Gastrocnemius medialis (tissue), 4 donors: ENCODE measurements around the gene UNK. TPM values are rescaled to one million over a fixed set of nuclear protein-coding genes. Genes with fewer than 3 reads are reported as not detected.

Experiments used
- ATAC-seq, 2 donors: fragments of 150-250 bp; one replicate each; pipeline ENCODE4 v1.9.1; 2016
- DNase-seq, 2 donors: peaks; one replicate each; pipeline ENCODE4 v3.0.0-alpha.2; 2019
- H3K27ac ChIP-seq, 4 donors: fragments of 200-600 bp; sonication (generic); 1 replicate in 1 of 4; 2 replicates in 3 of 4; pipeline ENCODE4 v1.5.1; 2016 to 2018; ENCODE audit warnings: mild to moderate bottlenecking in 2 of 4, moderate library complexity in 1 of 4
- H3K27me3 ChIP-seq, 3 donors: fragments of 200-600 bp; sonication (generic) in 2 of 3; 1 replicate in 1 of 3; 2 replicates in 2 of 3; pipeline versions ENCODE4 v1.5.1 to v1.6.0; 2016 to 2019; ENCODE audit warnings: mild to moderate bottlenecking in 1 of 3, moderate library complexity in 1 of 3
- H3K36me3 ChIP-seq, 2 donors: fragments of 200-600 bp; sonication (generic) in 1 of 2; one replicate each; pipeline ENCODE4 v1.5.1; 2017 to 2018
- H3K4me1 ChIP-seq, 2 donors: fragments of 200-600 bp; sonication (generic) in 1 of 2; one replicate each; pipeline ENCODE4 v1.5.1; 2016 to 2017; ENCODE audit warnings: mild to moderate bottlenecking in 2 of 2
- H3K4me3 ChIP-seq, 4 donors: fragments of 200-600 bp; sonication (generic) in 3 of 4; 1 replicate in 1 of 4; 2 replicates in 3 of 4; pipeline ENCODE4 v1.5.1; 2016 to 2019; ENCODE audit warnings: mild to moderate bottlenecking in 2 of 4
- H3K9me3 ChIP-seq, 3 donors: fragments of 200-600 bp; sonication (generic) in 2 of 3; 1 replicate in 1 of 3; 2 replicates in 2 of 3; pipeline ENCODE4 v1.5.1; 2016 to 2019
- CTCF ChIP-seq, 5 experiments: fragments of 450-650 bp in 3 of 5; fragments of 200-600 bp in 2 of 5; sonication (generic) in 2 of 5; IDR thresholded peaks in 4 of 5; conservative IDR thresholded peaks in 1 of 5; 1 replicate in 4 of 5; 2 replicates in 1 of 5; pipeline ENCODE4 v1.5.1; 2016 to 2019; ENCODE audit warnings: antibody characterized with exemption in 5 of 5, mild to moderate bottlenecking in 3 of 5, moderate library complexity in 3 of 5
- POLR2A ChIP-seq, 2 donors: fragments of 450-650 bp; IDR thresholded peaks; one replicate each; pipeline ENCODE4 v1.6.1; 2017; ENCODE audit warnings: antibody characterized with exemption in 2 of 2, mild to moderate bottlenecking in 2 of 2, moderate library complexity in 2 of 2
- in situ Hi-C, 4 donors: fragments of 200-750 bp; cut with MboI; loops; one replicate each; pipeline versions ENCODE4 v1.15.0 to v1.8.0; 2017; ENCODE audit warnings: low sequenced_read_pairs in 4 of 4
- intact Hi-C: fragments of 100-400 bp; cut with DNase I; formaldehyde crosslinking; loops from one replicate; pipeline ENCODE4 v1.15.1; 2023; ENCODE audit warnings: low total_unique reads
- total RNA-seq, 4 donors: library from RNA; depleted of rRNA; stranded (reverse); fragments of >200 nt; gene quantifications; one replicate each; pipeline versions ENCODE4 v1.1.0 to v1.2.3, GENCODE V29; 2016

Gene UNK
- total RNA-seq, 4 donors from 2014 or later: 10.4 to 19.2 (median 13.1) TPM

GRCh38 chr17:75742337-75742736 lies 42.3 kb upstream of the UNK start:
- in situ Hi-C loops (loop anchor here in 1 of 4 donors (10.0 kb wide), 1 partner anchor 108 kb away; the partner anchor contains the start of gene SMIM5), intact Hi-C loops (no loop called here)
- ATAC-seq (no peak), DNase-seq (no peak)
- H3K27ac ChIP-seq: no peak overlapping the region
- H3K4me3 ChIP-seq: no peak overlapping the region
- H3K27me3 ChIP-seq: no peaks in the 10 kb centered on the region
- no peak for TF ChIP-seq CTCF (IDR thresholded peaks at IDR 0.05 in 4 of 5, conservative IDR thresholded peaks at IDR 0.05 in 1 of 5)
- no peak for TF ChIP-seq POLR2A (IDR thresholded peaks at IDR 0.05)
- H3K9me3 ChIP-seq: no peaks in the 10 kb centered on the region
- H3K4me1 ChIP-seq: no peaks in the 10 kb centered on the region
- H3K36me3 ChIP-seq: no peaks in the 10 kb centered on the region

DNA sequence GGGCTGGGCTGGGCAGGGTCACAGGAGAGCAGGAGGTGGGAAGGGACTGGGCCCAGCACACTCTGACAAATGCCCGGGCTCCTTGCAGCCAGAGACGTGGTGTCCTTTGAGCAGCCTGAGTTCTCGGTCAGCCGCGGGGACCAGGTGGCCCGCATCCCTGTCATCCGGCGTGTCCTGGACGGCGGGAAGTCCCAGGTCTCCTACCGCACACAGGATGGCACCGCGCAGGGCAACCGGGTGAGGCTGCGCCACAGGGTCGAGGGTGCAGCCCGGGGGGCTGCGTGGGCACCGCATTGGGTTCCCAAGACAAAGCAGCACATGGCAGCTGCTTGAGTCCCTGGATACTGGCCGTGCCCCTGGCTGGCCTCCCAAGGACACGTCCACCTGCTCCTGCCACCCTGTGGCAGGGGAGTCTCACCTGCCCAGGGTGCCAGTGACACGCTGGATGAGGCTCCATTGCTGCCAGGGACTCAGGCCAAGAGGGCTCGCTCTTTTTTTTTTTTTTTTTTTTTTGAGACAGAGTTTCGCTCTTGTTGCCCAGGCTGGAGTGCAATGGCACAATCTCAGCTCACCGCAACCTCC lies 40.9 kb upstream of the UNK start:
- H3K9me3 ChIP-seq: no peaks in the 10 kb centered on the region
- H3K4me3 ChIP-seq: no peak overlapping the region
- no peaks in the 10 kb centered on the region for H3K36me3 ChIP-seq
- no peak for ATAC-seq
- in situ Hi-C loops: loop anchor here in 1 of 4 donors (10.0 kb wide), 1 partner anchor 109 kb away; the partner anchor contains the start of gene SMIM5
- H3K27me3 ChIP-seq: no peaks in the 10 kb centered on the region
- intact Hi-C loops: no loop called here
- no peak overlapping the region for H3K27ac ChIP-seq
- no peak for TF ChIP-seq POLR2A (IDR thresholded peaks at IDR 0.05)
- TF ChIP-seq CTCF (IDR thresholded peaks at IDR 0.05 in 4 of 5, conservative IDR thresholded peaks at IDR 0.05 in 1 of 5): no peak
- no peak for DNase-seq
- H3K4me1 ChIP-seq: peaks cover 3 to 4% of the 10 kb centered on the region in 2 donors

GRCh38 chr17:75748706-75749105 lies 35.9 kb upstream of the UNK start:
- ATAC-seq (no peak), DNase-seq (no peak)
- in situ Hi-C loops: loop anchor here in 3 of 4 donors (5.0 to 10.0 kb wide), 3 partner anchors 71 to 114 kb away; partner anchors contain the start of gene SMIM5 (in 1 of the 3)
- Histone ChIP-seq H3K9me3 (no peaks in the 10 kb centered on the region), H3K4me1 (peaks cover 13 to 14% of the 10 kb centered on the region in 2 donors), H3K27ac (no peak overlapping the region), H3K36me3 (no peaks in the 10 kb centered on the region), H3K4me3 (no peak overlapping the region), H3K27me3 (no peaks in the 10 kb centered on the region)
- TF ChIP-seq CTCF (IDR thresholded peaks at IDR 0.05 in 4 of 5, conservative IDR thresholded peaks at IDR 0.05 in 1 of 5): no peak
- TF ChIP-seq POLR2A (IDR thresholded peaks at IDR 0.05): no peak
- intact Hi-C loops: no loop called here

DNA sequence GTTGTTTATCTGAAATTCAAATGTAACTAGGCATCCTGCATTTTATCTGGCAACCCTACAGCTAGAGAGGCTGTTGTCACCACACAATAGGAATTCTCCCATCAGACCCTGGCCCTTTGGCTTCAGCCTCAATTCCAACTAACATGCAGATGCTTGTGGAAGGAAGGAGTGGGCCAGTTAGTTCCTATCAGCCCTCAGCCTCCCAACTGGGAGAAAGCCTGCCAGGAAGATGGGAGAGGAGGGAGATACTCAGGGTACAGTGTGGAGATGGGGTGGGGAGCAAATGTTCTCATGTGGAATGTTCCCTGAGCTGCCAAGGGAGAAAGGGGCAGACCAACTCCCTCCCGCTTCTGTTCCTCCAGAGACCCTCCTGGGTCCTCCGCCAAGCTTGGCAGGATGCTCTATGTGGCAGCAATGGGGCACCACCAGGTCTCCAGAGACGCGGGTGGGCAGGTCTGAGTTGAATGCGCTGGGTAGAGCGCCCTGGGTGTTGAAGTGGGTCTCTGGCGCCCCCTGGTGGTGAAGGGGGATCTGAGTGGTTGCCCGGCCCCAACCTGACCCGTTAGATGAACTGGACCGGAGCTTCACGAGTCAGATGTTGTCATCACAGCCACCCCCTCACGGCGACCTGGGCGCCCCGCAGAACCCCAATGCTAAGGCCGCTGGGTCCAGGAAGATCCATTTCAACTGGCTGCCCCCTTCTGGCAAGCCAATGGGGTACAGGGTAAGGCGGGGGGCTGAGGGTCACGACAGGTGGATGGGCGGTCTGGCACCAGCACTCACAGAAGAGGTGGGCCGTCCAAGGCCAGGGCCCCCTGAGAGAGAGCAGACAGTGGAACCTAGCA lies 34.8 kb upstream of the UNK start:
- Histone ChIP-seq H3K4me1 (peaks cover 16 to 19% of the 10 kb centered on the region in 2 donors), H3K27me3 (no peaks in the 10 kb centered on the region), H3K4me3 (no peak overlapping the region), H3K36me3 (no peaks in the 10 kb centered on the region), H3K9me3 (no peaks in the 10 kb centered on the region), H3K27ac (no peak overlapping the region)
- DNase-seq: peak; percentile 66 to 79
- TF ChIP-seq POLR2A (IDR thresholded peaks at IDR 0.05) (no peak), CTCF (IDR thresholded peaks at IDR 0.05 in 4 of 5, conservative IDR thresholded peaks at IDR 0.05 in 1 of 5) (peak; percentile 92 to 97 (median 97))
- ATAC-seq: peak; percentile 64 to 67
- intact Hi-C loops (loop anchor here (1.0 to 2.0 kb wide), 3 partner anchors 74 to 161 kb away; partner anchors contain the start of gene SMIM5), in situ Hi-C loops (loop anchor here (5.0 to 25.0 kb wide), 4 partner anchors 72 to 138 kb away; partner anchors contain the start of genes SMIM5 (in 1 of the 4), TRIM47 (in 1 of the 4) and TRIM65 (in 1 of the 4))
